C4-2B (cell line): ENCODE measurements around the gene C17orf107.

ENCODE experiments used
- CTCF ChIP-seq: fragments of 450-650 bp; conservative IDR thresholded peaks from 2 replicates; pipeline ENCODE4 v1.5.1; 2017; ENCODE audit warnings: mild to moderate bottlenecking
- ZFX ChIP-seq: fragments of 450-650 bp; IDR thresholded peaks from 2 replicates; pipeline ENCODE4 v1.6.1; 2017

GRCh38 chr17:4884489-4884888 lies 14.8 kb upstream of the C17orf107 start:
- TF ChIP-seq CTCF (no peak), ZFX (no peak)
